GM18526 (cell line): ENCODE results near the gene MARCHF2.

Source experiments
- POLR2A ChIP-seq: IDR thresholded peaks from 3 replicates; pipeline ENCODE4 v1.6.1; 2011; ENCODE audit not compliant: insufficient read length; ENCODE audit errors: extremely low read depth

MARCHF2 gene

DNA sequence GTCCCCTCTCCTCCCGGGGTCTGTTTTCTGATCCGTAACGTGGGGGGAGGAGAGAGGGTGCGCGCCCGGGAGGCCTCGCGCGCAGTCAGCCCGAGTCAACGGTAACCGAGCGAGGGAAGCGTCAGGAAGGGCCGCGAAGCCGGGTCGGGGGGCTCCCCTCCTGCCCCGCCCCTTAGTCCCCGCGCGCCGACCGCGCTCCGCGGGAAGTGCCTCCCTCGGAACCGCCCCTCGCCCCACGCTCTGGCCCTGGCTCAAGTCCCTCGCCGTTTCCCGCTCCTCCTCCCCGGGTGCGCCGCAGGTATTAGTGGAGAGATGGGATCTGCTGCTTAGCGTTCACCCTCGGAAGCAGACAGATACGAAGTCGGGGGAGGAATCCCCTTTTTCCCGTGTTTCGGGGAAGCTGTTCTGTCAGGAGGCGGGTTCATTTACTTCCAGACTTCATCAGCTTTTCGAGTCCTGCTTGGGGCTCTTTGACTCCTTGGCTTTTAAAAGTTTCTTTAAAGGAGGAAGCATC, 32.4 kb downstream of the MARCHF2 start:
- TF ChIP-seq POLR2A = no peak

DNA sequence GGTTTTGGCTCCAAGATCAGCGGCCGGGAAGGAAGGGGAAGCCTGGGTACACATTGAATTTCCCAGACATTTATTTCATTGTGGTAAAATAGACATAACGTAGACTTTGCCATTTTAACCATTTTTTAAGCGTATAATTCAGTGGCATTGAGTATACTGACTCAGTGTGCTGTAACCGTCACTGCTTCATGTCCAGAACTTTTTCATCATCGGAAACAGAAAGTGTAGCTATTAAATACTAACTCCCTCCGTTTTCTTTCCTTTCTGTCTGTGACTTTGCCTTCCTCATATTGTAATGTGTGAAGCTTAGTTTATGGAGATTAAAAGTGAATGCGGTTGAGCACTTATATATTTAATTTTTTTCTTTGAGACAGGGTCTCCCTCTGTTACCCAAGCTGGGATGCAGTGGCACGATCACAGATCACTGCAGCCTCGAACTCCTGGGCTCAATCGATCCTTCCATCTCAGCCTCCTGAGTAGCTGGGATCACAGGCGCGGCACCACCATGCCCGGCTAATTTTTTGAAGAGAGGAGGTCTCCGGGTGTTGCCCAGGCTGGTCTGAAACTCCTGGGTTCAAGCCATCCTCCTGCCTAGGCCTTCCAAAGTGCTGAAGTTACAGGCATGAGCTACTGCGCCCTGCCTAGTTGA, 33.1 kb downstream of the MARCHF2 start:
- TF ChIP-seq POLR2A = no peak

DNA sequence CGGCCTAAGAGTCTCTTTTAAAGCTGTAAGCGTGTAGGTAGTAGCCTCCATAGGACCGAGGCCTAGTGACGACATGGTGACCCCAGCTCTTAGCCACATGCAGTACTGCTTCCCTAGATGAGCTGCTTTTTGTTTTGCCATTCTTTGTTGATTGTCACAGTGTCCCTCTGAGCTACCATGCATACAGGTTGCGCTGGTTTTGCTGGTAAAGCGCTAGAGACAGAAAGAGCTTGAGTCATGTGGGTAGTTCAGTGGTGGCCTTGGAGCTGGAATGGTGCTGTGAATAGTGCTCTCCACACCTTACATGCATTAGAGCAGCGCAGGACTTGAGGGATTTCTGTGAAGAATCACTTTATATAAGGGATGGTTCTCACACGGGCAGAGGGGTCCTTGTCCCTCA, 36.7 kb downstream of the MARCHF2 start:
- no peak for TF ChIP-seq POLR2A

GRCh38 chr19:8451377-8451776, 38.3 kb downstream of the MARCHF2 start:
- TF ChIP-seq POLR2A = no peak

DNA sequence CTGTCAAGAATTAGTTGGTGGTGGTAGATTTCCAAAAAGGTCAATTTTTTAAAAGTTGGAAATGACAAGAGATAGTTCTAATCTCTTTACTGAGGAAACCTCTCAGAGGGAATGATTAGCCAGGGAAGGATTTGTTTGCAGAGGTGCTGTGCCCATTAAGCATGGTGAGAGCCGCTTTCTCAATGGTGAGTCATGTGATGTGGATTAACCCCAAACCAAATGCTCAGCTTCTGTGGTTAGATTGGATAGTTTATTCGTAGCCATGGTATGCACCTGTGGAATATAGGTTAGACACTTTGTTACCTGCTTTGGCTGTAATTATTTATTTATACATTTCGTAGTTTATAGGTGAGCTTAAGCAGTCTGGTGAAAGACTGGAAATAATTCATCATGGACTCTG, 38.8 kb downstream of the MARCHF2 start:
- TF ChIP-seq POLR2A = no peak

GRCh38 chr19:8452446-8453123, 39.5 kb downstream of the MARCHF2 start:
- TF ChIP-seq POLR2A = no peak

GRCh38 chr19:8453616-8454015, 40.5 kb downstream of the MARCHF2 start:
- no peak for TF ChIP-seq POLR2A

- no peak for TF ChIP-seq POLR2A
Observed at GRCh38 chr19:8454218-8454617, 41.1 kb downstream of the MARCHF2 start.

- TF ChIP-seq POLR2A = no peak
Observed at GRCh38 chr19:8455018-8455417, 41.9 kb downstream of the MARCHF2 start.

DNA sequence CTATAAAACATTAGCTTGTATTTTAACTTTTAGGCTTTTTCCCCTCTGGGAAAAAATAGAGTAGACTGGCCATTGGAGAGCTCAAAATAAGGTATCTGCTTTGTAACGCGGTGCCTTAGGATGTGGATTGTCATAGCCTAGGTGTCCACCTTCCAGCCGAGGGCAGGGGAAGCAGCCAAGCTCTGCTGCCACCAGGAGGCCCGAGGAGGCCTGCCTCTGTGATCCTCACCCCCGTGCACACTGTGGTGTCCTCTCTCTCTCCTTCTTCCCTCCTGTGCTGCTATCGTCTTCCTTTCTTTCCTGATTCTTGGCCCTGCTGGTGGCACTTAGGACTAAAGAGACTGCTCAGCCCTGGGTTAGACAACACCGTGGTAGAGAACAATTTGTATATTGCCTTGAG, 43.0 kb downstream of the MARCHF2 start:
- TF ChIP-seq POLR2A = no peak

GRCh38 chr19:8457209-8457608, 44.1 kb downstream of the MARCHF2 start:
- no peak for TF ChIP-seq POLR2A

DNA sequence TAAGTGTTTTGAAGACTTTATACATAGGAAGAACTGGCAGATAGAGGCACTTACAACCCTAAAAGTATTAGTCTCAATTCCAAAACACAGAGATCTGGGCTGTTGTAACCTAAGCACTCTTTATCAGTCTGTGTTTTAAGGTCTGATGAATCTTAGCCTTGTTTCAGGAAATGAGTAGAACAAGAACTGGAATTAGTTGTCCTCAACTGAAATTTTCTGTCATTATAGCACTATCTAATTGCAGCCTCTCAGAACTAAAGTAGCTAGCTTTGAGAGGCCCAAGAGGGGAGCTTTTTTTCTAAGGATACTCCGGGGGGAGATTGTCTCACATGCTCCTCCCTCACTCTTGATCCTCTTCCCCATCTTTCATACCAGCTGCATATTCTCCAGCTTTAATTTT, 44.7 kb downstream of the MARCHF2 start:
- no peak for TF ChIP-seq POLR2A

DNA sequence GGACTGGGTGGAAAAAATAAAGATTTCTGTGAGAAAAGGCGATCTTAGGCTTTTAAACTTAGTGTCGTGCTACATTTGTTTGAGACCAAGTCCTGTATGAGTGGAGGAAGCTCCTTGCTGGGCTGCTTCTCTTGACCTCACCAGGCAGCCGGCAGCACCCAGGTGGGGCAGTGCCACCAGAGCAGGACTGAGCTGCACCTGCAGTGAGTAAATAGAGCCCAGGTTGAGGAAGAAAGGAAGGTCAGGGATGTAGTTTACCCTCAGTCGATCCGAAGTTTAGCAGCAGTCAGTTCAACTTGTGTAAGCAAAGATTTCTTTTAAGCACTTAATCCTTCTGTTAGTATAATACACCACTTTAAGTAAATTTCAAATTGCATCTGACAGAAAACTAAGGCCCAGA, 45.3 kb downstream of the MARCHF2 start:
- no peak for TF ChIP-seq POLR2A

DNA sequence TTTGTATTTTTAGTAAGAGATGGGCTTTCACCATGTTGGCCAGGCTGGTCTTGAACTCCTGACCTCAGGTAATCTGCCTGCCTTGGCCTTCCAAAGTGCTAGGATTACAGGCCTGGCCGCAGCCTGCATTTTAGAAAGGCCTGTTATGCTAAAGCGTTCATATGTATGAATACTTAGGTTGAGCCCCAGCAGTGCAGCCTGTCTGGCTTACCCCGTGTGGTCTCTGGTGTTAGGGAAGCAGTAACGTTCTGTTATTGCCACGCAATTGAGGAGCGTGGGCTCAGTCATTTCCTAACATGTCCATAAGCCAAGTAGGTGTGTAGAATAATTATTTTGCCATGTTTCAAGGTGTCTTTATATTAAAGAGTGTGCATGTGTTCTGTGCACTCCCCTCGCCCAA, 46.0 kb downstream of the MARCHF2 start:
- TF ChIP-seq POLR2A = no peak

- TF ChIP-seq POLR2A = no peak
Observed at GRCh38 chr19:8459520-8460270, 46.6 kb downstream of the MARCHF2 start.
